IPS DF 6.9 (cell line): Measurements from ENCODE around the gene EEF1AKMT2.

Experiments used
- DNase-seq: peaks from one replicate; pipeline ENCODE4 v3.0.0-alpha.2; 2013; ENCODE audit warnings: low read depth, low spot score
- H3K27ac ChIP-seq: one replicate; pipeline ENCODE4 v1.5.1; 2013; ENCODE audit warnings: low read length, control low read depth
- H3K27me3 ChIP-seq: 2 replicates; pipeline ENCODE4 v1.6.1; 2013; ENCODE audit warnings: mild to moderate bottlenecking, low read length; ENCODE audit not compliant: control insufficient read depth, insufficient read depth
- H3K36me3 ChIP-seq: 2 replicates; pipeline ENCODE4 v1.6.1; 2013; ENCODE audit warnings: low read length; ENCODE audit not compliant: control insufficient read depth, insufficient read depth
- H3K4me1 ChIP-seq: 2 replicates; pipeline ENCODE4 v1.6.1; 2013; ENCODE audit warnings: low read length; ENCODE audit not compliant: control insufficient read depth, insufficient read depth
- H3K4me3 ChIP-seq: 2 replicates; pipeline ENCODE4 v1.5.1; 2013; ENCODE audit warnings: mild to moderate bottlenecking, low read length
- H3K9me3 ChIP-seq: 2 replicates; pipeline ENCODE4 v1.6.1; 2013; ENCODE audit warnings: low read length, inconsistent platforms; ENCODE audit not compliant: control insufficient read depth, insufficient read depth
- WGBS: extraction: QIAGEN DNeasy Blood & Tissue Kit; methylation state at CpG from one replicate; pipeline ENCODE4 v1.1.7; 2013; ENCODE audit warnings: mixed read lengths, missing lambda C conversion rate; ENCODE audit not compliant: insufficient read length, insufficient coverage; 5-methylcytosine and 5-hydroxymethylcytosine counted together

The EEF1AKMT2 gene

GRCh38 chr10:124722798-124723783 is 68.6 kb downstream of the EEF1AKMT2 start:
- no peak overlapping the region for H3K27ac ChIP-seq
- no peak for DNase-seq

GRCh38 chr10:124721330-124722045 is 70.2 kb downstream of the EEF1AKMT2 start:
- no peak for DNase-seq
- WGBS, result no CpG with 5 or more reads among the region's 16 CpGs
- Histone ChIP-seq H3K27me3 (no peaks in the 10 kb centered on the region), H3K4me3 (no peak overlapping the region), H3K36me3 (no peaks in the 10 kb centered on the region), H3K27ac (no peak overlapping the region), H3K9me3 (no peaks in the 10 kb centered on the region), H3K4me1 (no peaks in the 10 kb centered on the region; the same call in 1 of the 2 replicates)

More at GRCh38 chr10:124722798-124723783, 68.6 kb downstream of the EEF1AKMT2 start:
- WGBS, result no CpG with 5 or more reads among the region's 8 CpGs
- no peaks in the 10 kb centered on the region for H3K36me3 ChIP-seq
- no peaks in the 10 kb centered on the region; the same call in 1 of the 2 replicates for H3K4me1 ChIP-seq
- no peaks in the 10 kb centered on the region for H3K27me3 ChIP-seq
- H3K4me3 ChIP-seq, result no peak overlapping the region
- no peaks in the 10 kb centered on the region for H3K9me3 ChIP-seq

GRCh38 chr10:124719213-124719851 is 72.4 kb downstream of the EEF1AKMT2 start:
- Histone ChIP-seq H3K27me3 (no peaks in the 10 kb centered on the region), H3K27ac (no peak overlapping the region)
- no peak for DNase-seq

GRCh38 chr10:124717911-124718741 is 73.6 kb downstream of the EEF1AKMT2 start:
- no CpG with 5 or more reads among the region's 12 CpGs for WGBS
- no peaks in the 10 kb centered on the region for H3K36me3 ChIP-seq
- H3K27me3 ChIP-seq, result no peaks in the 10 kb centered on the region
- no peak for DNase-seq
- no peaks in the 10 kb centered on the region for H3K4me1 ChIP-seq
- no peaks in the 10 kb centered on the region for H3K9me3 ChIP-seq
- no peak overlapping the region for H3K27ac ChIP-seq
- H3K4me3 ChIP-seq, result no peak overlapping the region

More at GRCh38 chr10:124719213-124719851, 72.4 kb downstream of the EEF1AKMT2 start:
- no peaks in the 10 kb centered on the region for H3K36me3 ChIP-seq
- no peak overlapping the region; the same call in 1 of the 2 replicates for H3K4me3 ChIP-seq
- H3K4me1 ChIP-seq, result no peaks in the 10 kb centered on the region; the same call in 1 of the 2 replicates
- no peaks in the 10 kb centered on the region for H3K9me3 ChIP-seq
- WGBS, result no CpG with 5 or more reads among the region's 8 CpGs

GRCh38 chr10:124717041-124717757 is 74.5 kb downstream of the EEF1AKMT2 start:
- no CpG with 5 or more reads among the region's 9 CpGs for WGBS
- H3K9me3 ChIP-seq, result no peaks in the 10 kb centered on the region
- no peaks in the 10 kb centered on the region for H3K4me1 ChIP-seq
- no peaks in the 10 kb centered on the region for H3K36me3 ChIP-seq
- no peaks in the 10 kb centered on the region for H3K27me3 ChIP-seq
- H3K4me3 ChIP-seq, result no peak overlapping the region
- no peak for DNase-seq
- no peak overlapping the region for H3K27ac ChIP-seq

- Histone ChIP-seq H3K9me3 (no peaks in the 10 kb centered on the region), H3K4me3 (no peak overlapping the region), H3K27me3 (no peaks in the 10 kb centered on the region), H3K36me3 (no peaks in the 10 kb centered on the region), H3K27ac (no peak overlapping the region), H3K4me1 (no peaks in the 10 kb centered on the region)
- WGBS, result no CpG with 5 or more reads among the region's 4 CpGs
- no peak for DNase-seq
These were observed 75.3 kb downstream of the EEF1AKMT2 start for GRCh38 chr10:124716369-124716768.

GRCh38 chr10:124715439-124715838 is 76.2 kb downstream of the EEF1AKMT2 start:
- no peaks in the 10 kb centered on the region for H3K4me1 ChIP-seq
- no peaks in the 10 kb centered on the region for H3K36me3 ChIP-seq
- H3K4me3 ChIP-seq, result no peak overlapping the region
- DNase-seq, result no peak
- H3K27me3 ChIP-seq, result no peaks in the 10 kb centered on the region
- H3K9me3 ChIP-seq, result no peaks in the 10 kb centered on the region
- WGBS, result no CpG with 5 or more reads among the region's 6 CpGs
- no peak overlapping the region for H3K27ac ChIP-seq

GRCh38 chr10:124713679-124714255 is 77.9 kb downstream of the EEF1AKMT2 start:
- no peak for DNase-seq
- no CpG with 5 or more reads among the region's 10 CpGs for WGBS
- no peak overlapping the region for H3K27ac ChIP-seq
- H3K27me3 ChIP-seq, result no peaks in the 10 kb centered on the region
- no peaks in the 10 kb centered on the region for H3K36me3 ChIP-seq
- H3K9me3 ChIP-seq, result no peaks in the 10 kb centered on the region
- H3K4me1 ChIP-seq, result 0 out of 2 replicates have a peak, but pooled peaks cover 1% of the 10 kb centered on the region
- H3K4me3 ChIP-seq, result no peak overlapping the region
